GM18868 (cell line): ENCODE data around the gene METTL24.

Experiments
- ATAC-seq: cut with Tn5 transposase; IDR thresholded peaks from one replicate; pipeline ENCODE4 v1.9.1; 2021; ENCODE audit warnings: mild to moderate bottlenecking, moderate library complexity; ENCODE audit not compliant: unreplicated experiment

METTL24 gene

GRCh38 chr6:110340392-110340965, 17.7 kb downstream of the METTL24 start:
- ATAC-seq: no peak

GRCh38 chr6:110338820-110339470, 19.2 kb downstream of the METTL24 start:
- ATAC-seq: no peak

DNA sequence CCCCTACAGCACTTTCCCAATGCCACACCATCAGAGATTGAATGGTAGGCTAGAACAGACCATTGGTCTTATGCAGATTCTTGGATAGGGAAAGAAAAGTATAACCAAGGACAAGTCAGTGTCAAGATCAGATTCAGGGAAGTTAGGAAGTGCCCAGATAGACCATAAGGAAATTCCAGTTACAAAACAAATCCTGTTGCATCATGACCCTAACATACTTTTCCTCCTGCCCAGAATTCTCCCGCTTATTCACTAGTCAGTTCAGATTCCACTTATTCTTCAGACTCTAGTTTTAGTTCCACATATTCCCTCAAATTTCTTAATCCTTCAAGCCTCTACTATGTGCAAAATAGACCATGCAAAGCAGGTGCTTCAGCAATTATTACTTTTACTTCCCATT, 20.7 kb downstream of the METTL24 start:
- ATAC-seq: no peak

DNA sequence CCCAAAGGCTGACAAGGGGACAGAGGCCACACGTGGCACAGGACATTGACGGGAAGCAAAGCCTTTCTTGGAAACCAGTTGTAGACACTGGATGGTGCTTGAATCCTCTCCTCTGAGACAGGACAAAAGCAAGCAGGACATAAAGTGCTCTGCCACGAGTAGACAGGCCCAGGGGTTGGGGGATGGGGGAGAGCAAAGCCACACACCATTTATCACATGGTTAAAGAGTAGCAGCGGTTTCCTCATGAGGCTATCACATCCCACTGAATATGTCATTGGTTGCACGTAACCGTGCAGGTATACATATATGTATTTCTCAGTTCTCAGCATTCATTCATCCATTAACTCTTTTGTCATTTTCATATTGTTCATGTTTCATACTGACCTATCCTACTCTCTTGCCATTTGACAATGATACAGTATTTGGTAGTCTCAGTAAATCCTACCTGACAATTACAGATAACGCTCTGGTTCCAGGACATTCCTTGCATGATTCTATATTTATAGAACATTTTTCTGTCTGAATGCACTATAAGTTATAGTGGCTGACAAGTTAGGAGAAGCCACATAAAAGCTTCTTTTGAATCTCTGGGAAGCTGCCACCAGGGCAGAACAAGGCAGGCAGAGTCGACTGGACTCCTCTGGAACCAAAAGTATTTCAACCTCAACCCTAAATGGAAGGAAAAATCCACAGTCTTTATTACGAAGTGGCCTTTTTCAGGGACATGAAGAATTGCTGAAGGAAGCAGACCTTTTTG, 23.5 kb downstream of the METTL24 start:
- no peak for ATAC-seq

DNA sequence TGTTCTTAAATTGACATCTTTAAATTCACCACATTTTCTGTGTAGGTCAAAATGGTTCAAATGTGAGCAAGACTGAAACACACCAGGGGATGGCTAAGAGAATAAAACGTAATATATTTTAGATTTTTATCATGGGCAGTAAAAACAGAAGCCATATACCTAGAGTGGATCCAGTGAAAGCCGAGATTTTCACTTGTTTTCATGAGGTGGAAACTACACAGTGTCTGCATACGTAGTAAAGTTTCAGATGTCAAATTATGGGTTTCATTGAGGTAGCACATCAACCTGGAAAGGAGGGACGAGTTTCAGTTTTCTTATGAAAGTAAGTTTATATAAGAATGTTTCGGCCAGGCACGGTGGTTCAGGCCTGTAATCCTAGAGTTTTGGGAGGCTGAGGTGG, 25.9 kb downstream of the METTL24 start:
- ATAC-seq: no peak

DNA sequence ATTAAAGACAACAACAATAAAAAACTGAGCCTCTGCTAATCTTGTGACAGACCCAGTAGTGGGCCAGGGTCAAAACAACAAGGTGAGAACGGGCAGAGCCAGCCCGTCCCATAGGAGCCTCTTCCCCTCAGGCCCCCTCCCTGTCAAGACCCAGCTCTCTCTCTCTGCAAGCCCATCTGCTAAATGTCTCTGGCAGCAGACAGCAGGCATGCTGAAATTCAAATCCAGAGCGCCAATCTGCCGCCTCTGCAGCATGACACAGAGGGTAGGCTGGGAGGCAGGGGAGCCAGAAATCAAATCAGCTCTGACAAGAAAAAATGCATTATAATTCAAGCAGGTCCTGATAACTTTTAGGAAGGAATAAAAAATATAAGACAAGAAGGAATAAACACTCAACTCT, 26.3 kb downstream of the METTL24 start:
- ATAC-seq: no peak

- no peak for ATAC-seq
Measured at GRCh38 chr6:110331390-110331789, 26.8 kb downstream of the METTL24 start.

DNA sequence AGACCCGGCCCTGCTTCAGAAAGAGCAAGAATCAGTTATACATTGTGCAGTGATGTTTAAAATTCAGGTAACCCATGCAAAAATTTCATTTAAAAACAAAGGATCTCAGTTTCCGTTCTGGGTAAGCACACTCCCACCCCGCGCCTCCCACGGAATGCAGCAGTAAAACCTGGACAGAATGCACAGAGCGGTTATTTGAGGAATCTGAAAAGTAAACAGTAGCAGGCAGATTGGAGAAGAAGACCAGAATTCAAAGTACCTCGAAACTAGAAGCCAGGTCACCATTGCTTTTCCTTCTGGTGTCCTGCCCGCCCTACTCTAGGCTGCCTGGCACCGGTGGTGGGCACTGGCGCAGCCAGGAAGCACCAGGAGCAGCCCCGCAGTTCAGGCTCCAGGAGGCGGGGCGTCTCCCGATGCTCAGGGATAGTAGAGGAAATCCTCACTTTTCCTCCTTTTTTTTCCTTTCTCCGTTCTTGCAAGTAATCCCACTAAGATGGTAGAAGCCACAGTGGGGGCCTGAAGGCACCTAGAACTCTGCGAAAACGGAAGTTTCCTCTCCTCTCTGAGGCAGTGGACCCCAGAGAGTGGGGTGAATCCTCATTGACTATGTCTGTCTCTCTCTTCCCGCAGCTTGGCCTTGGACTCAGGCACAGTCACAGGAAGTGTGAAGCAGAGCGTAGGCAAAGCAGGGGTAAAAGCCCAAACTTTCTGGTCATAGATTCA, 28.3 kb downstream of the METTL24 start:
- no peak for ATAC-seq

- no peak for ATAC-seq
Measured at GRCh38 chr6:110329348-110329713, 28.8 kb downstream of the METTL24 start.

- no peak for ATAC-seq
Measured at GRCh38 chr6:110328259-110328658, 29.9 kb downstream of the METTL24 start.

GRCh38 chr6:110327391-110327790, 30.8 kb downstream of the METTL24 start:
- no peak for ATAC-seq

DNA sequence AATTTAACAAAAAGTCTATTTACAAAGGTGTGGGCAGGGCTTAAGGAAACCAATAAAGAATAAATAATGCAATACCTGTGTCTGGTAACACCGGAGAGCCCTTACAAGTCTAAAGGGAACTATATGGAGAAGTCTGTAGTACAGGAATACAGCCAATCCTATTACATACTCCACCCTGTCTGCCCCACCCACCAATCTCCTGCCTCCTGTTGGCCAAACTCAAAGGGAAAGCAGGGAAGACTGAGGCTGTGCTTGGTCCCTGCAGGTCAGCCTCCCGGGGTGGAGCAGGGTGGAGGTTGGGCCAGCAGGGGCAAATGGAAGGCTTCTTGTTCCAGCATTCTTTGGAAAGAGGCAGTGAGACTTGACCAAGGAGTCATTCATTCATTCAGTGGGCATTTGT, 31.5 kb downstream of the METTL24 start:
- ATAC-seq: no peak

GRCh38 chr6:110326057-110326456, 32.1 kb downstream of the METTL24 start:
- ATAC-seq: no peak

- no peak for ATAC-seq
Measured at GRCh38 chr6:110325197-110325596, 33.0 kb downstream of the METTL24 start.

DNA sequence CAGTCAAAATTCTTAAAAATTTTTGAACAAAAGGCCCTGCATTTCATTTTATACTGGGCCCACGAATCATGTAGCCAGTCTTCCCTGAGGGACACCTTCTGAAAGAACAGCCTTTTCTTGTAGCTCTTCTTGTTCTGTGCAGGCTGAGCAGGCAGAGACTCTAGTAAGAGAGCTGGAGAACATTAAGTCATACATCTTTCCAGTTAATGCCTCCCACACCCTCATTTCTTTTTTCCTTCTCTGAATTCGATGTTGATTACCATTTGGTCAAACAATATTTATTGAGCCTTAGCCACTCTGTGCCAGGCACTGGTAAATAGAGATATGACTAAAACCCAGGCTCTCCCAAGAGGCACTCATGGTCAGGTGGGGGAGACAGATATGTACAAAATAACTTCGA, 33.6 kb downstream of the METTL24 start:
- no peak for ATAC-seq

DNA sequence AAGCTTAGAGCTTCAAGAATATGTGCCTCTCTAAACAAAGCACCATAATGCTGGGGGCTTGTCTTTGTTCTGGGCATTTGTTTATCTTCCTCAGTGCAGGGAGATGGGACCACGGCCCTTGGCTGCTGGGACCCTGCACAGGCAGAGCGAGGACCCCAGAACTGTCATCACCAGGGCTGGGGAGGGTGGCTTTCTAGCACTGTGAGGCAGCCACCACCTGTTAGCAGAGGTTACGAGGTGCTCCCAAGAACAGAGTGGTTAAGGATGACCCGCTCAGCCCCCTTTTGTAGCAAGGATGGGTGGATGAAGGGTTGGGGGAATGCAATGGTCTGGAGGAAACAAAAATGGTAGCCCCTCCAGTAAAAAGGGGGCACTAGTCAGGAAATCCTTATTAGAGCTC, 34.9 kb downstream of the METTL24 start:
- ATAC-seq: no peak

DNA sequence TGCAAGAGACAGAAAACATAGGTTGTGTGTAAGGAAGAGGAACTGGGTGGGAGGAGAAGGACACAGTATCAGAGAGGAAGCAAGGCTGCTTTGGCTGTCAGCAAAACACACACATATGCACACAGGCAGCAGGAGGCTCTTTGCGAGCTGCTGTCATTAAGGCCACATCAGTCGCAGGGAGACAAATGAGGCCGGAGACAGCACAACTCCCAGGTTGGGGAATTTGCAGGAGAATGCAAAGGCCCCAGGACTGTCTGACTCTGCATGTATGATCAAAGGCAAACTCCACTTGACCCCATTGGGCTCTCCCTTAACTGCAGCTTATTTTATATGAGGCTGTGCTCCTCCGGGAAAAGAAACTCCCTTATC, 35.3 kb downstream of the METTL24 start:
- no peak for ATAC-seq

- ATAC-seq: no peak
Measured at GRCh38 chr6:110322151-110322873, 35.8 kb downstream of the METTL24 start.

GRCh38 chr6:110320307-110320706, 37.8 kb downstream of the METTL24 start:
- ATAC-seq: no peak

DNA sequence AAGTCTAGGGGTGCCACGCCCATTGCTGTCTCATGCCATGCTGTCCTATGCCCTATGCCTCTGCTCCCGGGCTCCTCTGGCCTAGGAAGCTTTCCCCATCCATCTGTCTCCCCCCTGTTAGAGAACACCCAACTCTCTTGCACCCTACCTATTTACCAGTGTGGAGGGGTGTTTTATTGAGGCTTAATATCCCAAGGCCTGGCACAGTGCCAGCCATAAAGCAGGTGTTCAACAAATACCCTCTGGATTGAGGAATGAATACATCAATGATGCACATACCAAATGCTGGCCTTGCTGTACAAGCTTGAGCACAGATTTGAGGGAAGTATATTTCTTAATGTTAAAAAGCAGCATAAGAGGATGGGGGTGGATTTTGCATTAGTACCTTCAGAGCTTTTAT, 38.3 kb downstream of the METTL24 start:
- ATAC-seq: no peak

- ATAC-seq: no peak
Measured at GRCh38 chr6:110319381-110319780, 38.8 kb downstream of the METTL24 start.
